GM19395 (cell line): ENCODE measurements around the gene CCP110.
"Not testable (repeated sequence)": the region's sequence is repeated elsewhere in the genome, so short reads cannot be mapped to it uniquely, and the experiment has no call there.

Source experiments
- ATAC-seq: cut with Tn5 transposase; IDR thresholded peaks from one replicate; pipeline ENCODE4 v1.9.1; 2021; ENCODE audit warnings: mild to moderate bottlenecking, moderate library complexity; ENCODE audit not compliant: unreplicated experiment

CCP110 gene

GRCh38 chr16:19512297-19512696 is 11.4 kb upstream of the CCP110 start:
- ATAC-seq: no peak

- ATAC-seq: no peak
Measured at GRCh38 chr16:19513377-19514053, 10.2 kb upstream of the CCP110 start.

GRCh38 chr16:19515757-19516156 is 8.0 kb upstream of the CCP110 start:
- ATAC-seq: no peak

GRCh38 chr16:19517424-19518089 is 6.2 kb upstream of the CCP110 start:
- no peak for ATAC-seq

- no peak for ATAC-seq
Measured at GRCh38 chr16:19518388-19518787, 5.4 kb upstream of the CCP110 start.

- ATAC-seq: no peak
Measured at GRCh38 chr16:19520861-19521331, 2.8 kb upstream of the CCP110 start.

GRCh38 chr16:19521471-19522396 is 2.0 kb upstream of the CCP110 start, which contains the start of gene GDE1:
Gene GDE1, minus strand, starts transcription at chr16:19522098. Its CDS starts 134 bp downstream, at chr16:19521964.
- ATAC-seq: peak; percentile 70

- no peak for ATAC-seq
Measured at GRCh38 chr16:19522397-19522732, 1.4 kb upstream of the CCP110 start.

- ATAC-seq: no peak
Measured at GRCh38 chr16:19522760-19523159, 982 bp upstream of the CCP110 start.

- ATAC-seq: no peak
Measured at GRCh38 chr16:19523184-19523558, 571 bp upstream of the CCP110 start.

- no peak for ATAC-seq
Measured at GRCh38 chr16:19524356-19524615, 544 bp downstream of the CCP110 start.

GRCh38 chr16:19524616-19525384 is 1.1 kb downstream of the CCP110 start:
- no peak for ATAC-seq

GRCh38 chr16:19525385-19525723 is 1.6 kb downstream of the CCP110 start:
- no peak for ATAC-seq

GRCh38 chr16:19527161-19527560 is 3.4 kb downstream of the CCP110 start:
- no peak for ATAC-seq

GRCh38 chr16:19528666-19529065 is 4.9 kb downstream of the CCP110 start:
- no peak for ATAC-seq

- ATAC-seq: no peak
Measured at GRCh38 chr16:19532601-19533000, 8.9 kb downstream of the CCP110 start.

- ATAC-seq: no peak
Measured at GRCh38 chr16:19540241-19540970, 16.7 kb downstream of the CCP110 start.

- no peak for ATAC-seq
Measured at GRCh38 chr16:19542138-19542821, 18.5 kb downstream of the CCP110 start.

- not testable (repeated sequence) for ATAC-seq
Measured at GRCh38 chr16:19543278-19543996, 19.7 kb downstream of the CCP110 start.
